ENCODE data around the gene ADGRD1.

ADGRD1 gene

GRCh38 chr12:131043401-131043871 lies 89.7 kb downstream of the ADGRD1 start:
- TF ChIP-seq YY1 (IDR thresholded peaks at IDR 0.05; ENCODE audit: low read depth) = no peak
- TF ChIP-seq REST (IDR thresholded peaks at IDR 0.05; ENCODE audit: low read depth) = no peak
- no peak for TF ChIP-seq TEAD4 (IDR thresholded peaks at IDR 0.05)
- TF ChIP-seq ZBTB7A (IDR thresholded peaks at IDR 0.05; ENCODE audit: low read depth) = no peak
- TF ChIP-seq CEBPB (IDR thresholded peaks at IDR 0.05) = no peak
- no peak for TF ChIP-seq EGR1 (IDR thresholded peaks at IDR 0.05)
- no peak for TF ChIP-seq EP300 (IDR thresholded peaks at IDR 0.05; ENCODE audit: borderline replicate concordance)
- TF ChIP-seq TCF12 (IDR thresholded peaks at IDR 0.05; ENCODE audit: low read depth) = no peak
- no peak for TF ChIP-seq MAX (IDR thresholded peaks at IDR 0.05)

GRCh38 chr12:131044136-131044535 lies 90.4 kb downstream of the ADGRD1 start:
- TF ChIP-seq TCF12 (IDR thresholded peaks at IDR 0.05; ENCODE audit: low read depth) (no peak), CEBPB (IDR thresholded peaks at IDR 0.05) (no peak), RAD21 (IDR thresholded peaks at IDR 0.05; ENCODE audit: low read depth) (no peak), NFIC (IDR thresholded peaks at IDR 0.05) (no peak), MAX (IDR thresholded peaks at IDR 0.05) (no peak), CREB1 (IDR thresholded peaks at IDR 0.05; ENCODE audit: low read depth) (no peak), EP300 (IDR thresholded peaks at IDR 0.05; ENCODE audit: borderline replicate concordance) (no peak)

- TF ChIP-seq USF1 (IDR thresholded peaks at IDR 0.05) = no peak
- no peak for TF ChIP-seq ZBTB7A (IDR thresholded peaks at IDR 0.05; ENCODE audit: low read depth)
- no peak for TF ChIP-seq YY1 (IDR thresholded peaks at IDR 0.05; ENCODE audit: low read depth)
Observed at GRCh38 chr12:131044760-131045381, 91.2 kb downstream of the ADGRD1 start.

- no peak for TF ChIP-seq TEAD4 (IDR thresholded peaks at IDR 0.05)
- no peak for TF ChIP-seq MAX (IDR thresholded peaks at IDR 0.05)
- no peak for TF ChIP-seq ZBTB7A (IDR thresholded peaks at IDR 0.05; ENCODE audit: low read depth)
- TF ChIP-seq NFIC (IDR thresholded peaks at IDR 0.05) = no peak
- no peak for TF ChIP-seq EGR1 (IDR thresholded peaks at IDR 0.05)
- TF ChIP-seq CREB1 (IDR thresholded peaks at IDR 0.05; ENCODE audit: low read depth) = no peak
- no peak for TF ChIP-seq FOXM1 (IDR thresholded peaks at IDR 0.05; ENCODE audit: borderline replicate concordance, low read depth)
- TF ChIP-seq USF1 (IDR thresholded peaks at IDR 0.05) = no peak
- no peak for TF ChIP-seq YY1 (IDR thresholded peaks at IDR 0.05; ENCODE audit: low read depth)
- no peak for TF ChIP-seq TAF1 (IDR thresholded peaks at IDR 0.05; ENCODE audit: low read depth)
- no peak for TF ChIP-seq CEBPB (IDR thresholded peaks at IDR 0.05)
- no peak for TF ChIP-seq RAD21 (IDR thresholded peaks at IDR 0.05; ENCODE audit: low read depth)
- TF ChIP-seq REST (IDR thresholded peaks at IDR 0.05; ENCODE audit: low read depth) = no peak
Observed at GRCh38 chr12:131045705-131046460, 92.2 kb downstream of the ADGRD1 start.

- no peak for TF ChIP-seq NFIC (IDR thresholded peaks at IDR 0.05)
- TF ChIP-seq CEBPB (IDR thresholded peaks at IDR 0.05) = no peak
- no peak for TF ChIP-seq TEAD4 (IDR thresholded peaks at IDR 0.05)
- TF ChIP-seq EGR1 (IDR thresholded peaks at IDR 0.05) = no peak
- TF ChIP-seq USF1 (IDR thresholded peaks at IDR 0.05) = no peak
- no peak for TF ChIP-seq REST (IDR thresholded peaks at IDR 0.05; ENCODE audit: low read depth)
- TF ChIP-seq ZBTB7A (IDR thresholded peaks at IDR 0.05; ENCODE audit: low read depth) = no peak
- TF ChIP-seq TCF12 (IDR thresholded peaks at IDR 0.05; ENCODE audit: low read depth) = no peak
- TF ChIP-seq CREB1 (IDR thresholded peaks at IDR 0.05; ENCODE audit: low read depth) = no peak
- no peak for TF ChIP-seq TAF1 (IDR thresholded peaks at IDR 0.05; ENCODE audit: low read depth)
- TF ChIP-seq EP300 (IDR thresholded peaks at IDR 0.05; ENCODE audit: borderline replicate concordance) = no peak
- TF ChIP-seq RAD21 (IDR thresholded peaks at IDR 0.05; ENCODE audit: low read depth) = no peak
- no peak for TF ChIP-seq YY1 (IDR thresholded peaks at IDR 0.05; ENCODE audit: low read depth)
- no peak for TF ChIP-seq FOXM1 (IDR thresholded peaks at IDR 0.05; ENCODE audit: borderline replicate concordance, low read depth)
- TF ChIP-seq MAX (IDR thresholded peaks at IDR 0.05) = no peak
Observed at GRCh38 chr12:131046813-131047788, 93.4 kb downstream of the ADGRD1 start.
